Brain microvascular endothelial cell (primary cell): ENCODE results near the gene MAPK8IP1.
A peak's percentile ranks its signal among the peaks of the same experiment; 100 is the strongest.
"Not testable (repeated sequence)": the region's sequence is repeated elsewhere in the genome, so short reads cannot be mapped to it uniquely, and the experiment has no call there.

Source experiments
- DNase-seq: peaks from one replicate; pipeline ENCODE4 v3.0.0-alpha.2; 2020
- H3K27ac ChIP-seq: fragments of 250-450 bp; sonication (Bioruptor Pico); 2 replicates; pipeline ENCODE4 v1.5.1; 2020; ENCODE audit warnings: mild to moderate bottlenecking, moderate library complexity
- H3K27me3 ChIP-seq: fragments of 250-450 bp; sonication (Bioruptor Pico); replicated peaks from 2 replicates; pipeline ENCODE4 v1.5.1; 2020; ENCODE audit warnings: mild to moderate bottlenecking
- H3K36me3 ChIP-seq: fragments of 250-450 bp; sonication (Bioruptor Pico); replicated peaks from 2 replicates; pipeline ENCODE4 v1.5.1; 2020; ENCODE audit warnings: mild to moderate bottlenecking
- H3K4me3 ChIP-seq: 2 replicates; pipeline ENCODE4 v1.5.1; 2011; ENCODE audit warnings: low read depth, mild to moderate bottlenecking, control low read depth, low read length, moderate library complexity
- CTCF ChIP-seq: IDR thresholded peaks from 2 replicates; pipeline ENCODE4 v1.5.1; 2011; ENCODE audit warnings: low read depth, mild to moderate bottlenecking, moderate library complexity, low read length, control low read depth, inconsistent platforms; ENCODE audit errors: missing control alignments
- in situ Hi-C: cut with HindIII; loops from 2 replicates; pipeline ENCODE4 v1.10.0; 2017; ENCODE audit warnings: low sequenced_read_pairs, low pct_ligation_motif_present

Gene MAPK8IP1

GRCh38 chr11:45885274-45885920, at the start of gene MAPK8IP1:
MAPK8IP1 (plus strand) TSS chr11:45885651; CDS start chr11:45885821, 170 bp downstream.
- TF ChIP-seq CTCF, result peak; percentile 11
- Histone ChIP-seq H3K27ac (no peak within 1 kb of the TSS), H3K36me3 (peaks cover 5% of the 10 kb centered on the region), H3K4me3 (peak within 1 kb of the TSS; percentile 37), H3K27me3 (no peaks in the 10 kb centered on the region)
- no peak for DNase-seq
- in situ Hi-C loops, result no loop called here

DNA sequence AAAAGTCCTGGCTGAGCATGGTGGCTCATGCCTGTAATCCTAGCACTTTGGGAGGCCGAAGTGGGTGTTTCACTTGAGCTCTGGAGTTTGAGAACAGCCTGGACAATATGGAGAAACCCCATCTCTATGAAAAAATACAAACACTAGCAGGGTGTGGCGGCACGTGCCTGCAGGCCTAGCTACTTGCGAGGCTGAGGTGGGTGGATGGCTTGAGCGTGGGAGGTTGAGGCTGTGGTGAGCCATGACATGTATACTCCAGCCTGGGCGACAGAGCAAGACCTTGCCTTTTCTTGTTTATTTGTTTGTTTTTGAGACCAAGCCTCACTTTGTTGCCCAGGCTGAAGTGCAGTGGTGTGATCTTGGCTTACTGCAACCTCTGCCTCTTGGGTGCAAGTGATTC, 46.2 kb upstream of the MAPK8IP1 start:
- in situ Hi-C loops, result no loop called here
- DNase-seq, result no peak
- H3K36me3 ChIP-seq, result no peaks in the 10 kb centered on the region
- no peak overlapping the region for H3K4me3 ChIP-seq
- H3K27me3 ChIP-seq, result peaks cover 9% of the 10 kb centered on the region
- TF ChIP-seq CTCF, result no peak
- no peak overlapping the region for H3K27ac ChIP-seq

DNA sequence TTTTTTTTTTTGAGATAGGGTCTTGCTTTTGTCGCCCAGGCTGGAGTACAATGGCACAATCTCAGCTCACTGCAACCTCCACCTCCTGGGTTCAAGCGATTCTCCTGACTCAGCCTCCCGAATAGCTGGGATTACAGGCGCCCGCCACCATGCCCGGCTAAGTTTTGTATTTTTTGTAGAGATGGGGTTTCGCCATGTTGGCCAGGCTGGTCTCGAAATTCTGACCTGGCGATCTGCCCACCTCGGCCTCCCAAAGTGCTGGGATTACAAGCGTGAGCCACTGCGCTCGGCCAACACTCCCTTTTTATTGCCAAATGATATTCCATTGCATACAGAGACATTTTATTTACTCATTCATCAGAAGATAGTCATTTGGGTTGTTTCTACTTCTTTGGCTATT, 45.2 kb upstream of the MAPK8IP1 start:
- H3K4me3 ChIP-seq, H3K36me3 ChIP-seq, H3K27me3 ChIP-seq, H3K27ac ChIP-seq, DNase-seq, in situ Hi-C loops: not testable (repeated sequence)

GRCh38 chr11:45843158-45843924, 42.1 kb upstream of the MAPK8IP1 start:
- Histone ChIP-seq H3K27me3 (no peaks in the 10 kb centered on the region), H3K27ac (no peak overlapping the region), H3K4me3 (no peak overlapping the region), H3K36me3 (no peaks in the 10 kb centered on the region)
- in situ Hi-C loops, result no loop called here
- TF ChIP-seq CTCF, result peak; percentile 97
- DNase-seq, result peak; percentile 95

GRCh38 chr11:45844822-45845578, 40.5 kb upstream of the MAPK8IP1 start:
- Histone ChIP-seq H3K36me3 (no peaks in the 10 kb centered on the region), H3K27me3 (no peaks in the 10 kb centered on the region), H3K4me3 (no peak overlapping the region), H3K27ac (no peak overlapping the region)
- no peak for TF ChIP-seq CTCF
- DNase-seq, result no peak
- in situ Hi-C loops, result no loop called here

DNA sequence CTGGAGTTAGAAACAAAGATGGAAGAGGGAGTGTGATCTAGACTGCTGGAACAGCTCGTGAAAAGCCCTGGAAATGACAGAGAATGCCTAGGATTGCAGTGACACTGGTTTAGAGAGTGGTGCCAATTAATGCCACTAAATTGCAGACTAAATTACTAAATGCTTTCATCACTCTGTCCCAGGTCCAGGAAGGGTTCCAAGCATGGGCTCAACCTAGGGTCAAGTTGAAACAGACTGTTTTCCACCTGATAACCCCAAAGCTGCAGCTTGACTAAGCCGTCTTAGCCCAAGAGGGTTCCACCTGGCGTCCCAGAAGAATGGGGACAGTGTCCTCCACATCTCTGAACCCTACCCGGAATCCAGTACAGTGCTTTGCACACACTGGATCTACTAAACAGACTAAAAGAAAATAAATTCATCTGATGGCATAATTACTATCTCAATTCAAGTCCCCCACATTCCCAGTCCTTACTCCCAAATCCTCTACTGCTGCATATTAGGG, 39.2 kb upstream of the MAPK8IP1 start:
- TF ChIP-seq CTCF, result no peak
- Histone ChIP-seq H3K27me3 (no peaks in the 10 kb centered on the region), H3K4me3 (no peak overlapping the region), H3K27ac (no peak overlapping the region), H3K36me3 (no peaks in the 10 kb centered on the region)
- no peak for DNase-seq
- in situ Hi-C loops, result no loop called here
